HG03342 (cell line): ENCODE measurements around the gene JAM3.

Source experiments
- ATAC-seq: cut with Tn5 transposase; IDR thresholded peaks from one replicate; pipeline ENCODE4 v1.9.1; 2021; ENCODE audit warnings: mild to moderate bottlenecking, moderate library complexity; ENCODE audit not compliant: unreplicated experiment

The JAM3 gene

DNA sequence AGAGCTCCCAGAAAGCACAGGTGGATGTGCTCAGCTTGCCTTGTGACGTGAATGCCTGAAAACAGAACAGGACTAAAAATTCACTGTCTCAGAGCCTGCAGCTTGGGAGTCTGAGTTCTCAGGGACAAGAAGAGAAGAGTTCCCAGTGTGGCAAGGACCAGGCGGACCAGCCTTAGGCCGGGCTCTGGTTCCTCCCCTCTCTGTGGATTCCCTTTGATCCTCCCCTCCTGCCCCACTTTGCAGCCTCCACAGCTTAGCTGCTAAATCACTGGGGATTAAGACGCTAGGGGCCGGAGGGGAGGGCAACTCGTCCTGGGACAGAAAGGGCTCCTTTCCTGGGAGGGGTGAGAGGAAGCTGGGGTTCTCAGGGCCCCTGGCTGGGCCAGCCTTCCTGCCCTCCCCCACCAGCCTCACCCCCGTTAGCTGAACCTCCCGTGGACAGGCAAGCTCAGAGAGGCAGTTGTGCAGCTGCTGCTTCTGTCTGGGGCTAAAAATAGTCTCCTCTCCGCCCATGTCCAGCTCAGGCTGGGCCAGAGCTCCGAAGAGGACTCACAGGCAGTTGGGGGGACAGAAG lies 29.9 kb upstream of the JAM3 start:
- no peak for ATAC-seq

DNA sequence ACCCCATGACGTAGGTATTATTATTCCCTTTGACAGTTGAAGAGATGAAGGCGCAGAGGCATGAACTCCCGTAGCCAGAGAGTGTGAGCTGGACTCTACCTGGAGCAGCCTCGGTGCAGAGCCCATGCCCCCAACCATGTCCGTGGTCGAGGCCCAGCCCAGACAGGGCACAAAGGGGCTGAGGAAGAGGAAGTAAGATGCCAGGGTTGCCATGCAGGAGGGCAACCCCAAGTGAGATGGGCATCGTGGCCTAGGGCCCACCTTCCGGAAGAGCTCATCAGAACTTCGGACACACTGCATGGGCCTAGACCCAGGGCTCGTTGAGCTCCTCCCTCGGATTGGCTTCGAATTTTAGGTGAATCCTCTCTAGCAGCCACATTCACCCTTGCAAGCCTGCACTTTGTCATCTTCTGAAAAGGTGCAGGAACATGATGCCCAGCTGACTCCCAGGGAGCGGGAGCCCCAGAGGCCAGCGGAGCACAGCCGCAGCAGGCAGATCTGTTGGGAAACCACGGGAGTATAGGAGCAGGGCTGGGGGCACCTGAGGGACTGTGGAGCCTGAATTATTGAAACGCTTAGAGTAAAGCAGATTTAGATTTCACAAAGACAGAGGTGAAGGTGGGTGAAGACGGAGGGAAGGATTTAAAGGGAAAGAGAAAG lies 29.0 kb upstream of the JAM3 start:
- ATAC-seq, result no peak

GRCh38 chr11:134040386-134041302 lies 28.2 kb upstream of the JAM3 start:
- ATAC-seq, result no peak

- ATAC-seq, result no peak
Measured at GRCh38 chr11:134041349-134041748, 27.5 kb upstream of the JAM3 start.

DNA sequence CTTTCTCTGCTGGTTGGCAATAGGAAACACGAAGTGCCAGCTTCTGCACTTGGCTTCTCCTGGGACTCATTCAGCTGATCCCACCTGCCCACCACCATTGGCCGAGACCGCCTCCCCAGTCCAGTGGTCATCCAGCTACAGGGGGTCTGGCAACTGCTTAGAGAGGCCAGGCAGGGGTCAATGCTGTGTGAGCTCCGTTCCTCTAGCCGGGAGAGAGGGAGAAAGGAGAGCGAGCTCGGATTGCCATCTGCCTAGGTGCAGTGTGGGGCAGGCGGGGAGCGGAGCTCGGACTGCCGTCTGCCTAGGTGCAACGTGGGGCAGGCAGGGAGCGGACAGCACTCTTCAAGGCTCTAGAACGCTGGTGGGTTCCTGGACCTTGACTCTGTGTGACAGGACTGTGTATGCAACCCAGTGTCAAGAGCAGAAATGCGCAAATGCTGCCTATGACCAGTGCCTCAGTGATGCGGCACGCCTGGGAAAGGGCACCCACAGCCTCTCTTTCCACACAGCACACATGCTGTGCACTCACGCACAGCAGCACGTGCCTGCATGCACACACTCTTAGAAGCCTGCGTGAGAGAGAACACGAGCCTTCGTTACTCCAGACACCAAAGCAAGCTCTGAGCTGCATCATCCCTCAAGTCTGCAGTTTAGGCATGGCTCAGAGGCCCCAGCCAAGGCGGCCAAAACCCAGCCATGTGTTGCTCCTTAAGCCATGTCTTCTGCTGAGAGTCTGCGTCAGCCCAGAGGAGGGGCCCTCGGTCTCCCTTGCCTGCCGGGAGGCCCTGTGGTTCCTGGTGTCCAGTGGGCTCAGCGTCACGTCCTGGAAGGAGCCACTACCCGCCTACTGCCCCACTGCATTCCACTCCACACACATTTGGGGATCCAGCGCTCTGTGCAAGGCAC lies 26.8 kb upstream of the JAM3 start:
- ATAC-seq, result no peak

GRCh38 chr11:134043821-134044420 lies 25.0 kb upstream of the JAM3 start:
- no peak for ATAC-seq

DNA sequence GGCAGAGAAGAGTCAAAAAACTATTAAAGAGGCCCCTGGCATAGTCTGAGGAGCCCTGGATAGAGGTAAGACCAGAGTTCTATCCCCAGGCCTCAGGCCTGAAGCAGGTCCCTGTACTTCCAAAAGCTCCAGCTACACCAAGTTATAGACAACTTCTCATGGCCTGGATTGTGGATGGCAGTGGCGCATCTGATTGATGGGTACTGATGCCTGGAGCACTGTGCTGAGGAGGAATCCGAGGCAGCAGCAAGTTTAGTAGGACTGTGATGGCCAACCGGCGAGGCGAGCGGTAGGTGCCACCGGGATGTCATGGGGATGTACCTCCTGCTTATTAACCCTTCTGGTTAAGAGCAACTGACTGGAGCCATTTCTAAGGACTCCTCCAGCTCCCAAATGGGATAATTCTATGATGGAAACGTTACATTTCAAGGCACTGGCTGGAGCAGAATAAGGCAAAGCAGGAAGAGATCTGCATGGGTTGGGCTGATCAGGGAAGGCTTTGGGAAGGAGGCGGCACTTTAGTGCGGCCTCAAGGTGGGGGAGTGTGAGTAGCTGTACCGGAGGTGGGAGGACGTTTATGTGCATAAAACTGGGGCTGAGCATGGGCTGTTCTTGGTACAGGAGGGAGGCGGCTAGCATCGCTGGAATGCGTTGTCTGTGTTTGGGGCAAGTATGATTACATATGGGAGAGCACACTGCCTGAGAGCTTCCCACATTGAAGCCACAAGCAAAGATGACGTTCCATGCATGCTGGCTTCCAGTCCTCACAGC lies 24.2 kb upstream of the JAM3 start:
- ATAC-seq, result no peak

DNA sequence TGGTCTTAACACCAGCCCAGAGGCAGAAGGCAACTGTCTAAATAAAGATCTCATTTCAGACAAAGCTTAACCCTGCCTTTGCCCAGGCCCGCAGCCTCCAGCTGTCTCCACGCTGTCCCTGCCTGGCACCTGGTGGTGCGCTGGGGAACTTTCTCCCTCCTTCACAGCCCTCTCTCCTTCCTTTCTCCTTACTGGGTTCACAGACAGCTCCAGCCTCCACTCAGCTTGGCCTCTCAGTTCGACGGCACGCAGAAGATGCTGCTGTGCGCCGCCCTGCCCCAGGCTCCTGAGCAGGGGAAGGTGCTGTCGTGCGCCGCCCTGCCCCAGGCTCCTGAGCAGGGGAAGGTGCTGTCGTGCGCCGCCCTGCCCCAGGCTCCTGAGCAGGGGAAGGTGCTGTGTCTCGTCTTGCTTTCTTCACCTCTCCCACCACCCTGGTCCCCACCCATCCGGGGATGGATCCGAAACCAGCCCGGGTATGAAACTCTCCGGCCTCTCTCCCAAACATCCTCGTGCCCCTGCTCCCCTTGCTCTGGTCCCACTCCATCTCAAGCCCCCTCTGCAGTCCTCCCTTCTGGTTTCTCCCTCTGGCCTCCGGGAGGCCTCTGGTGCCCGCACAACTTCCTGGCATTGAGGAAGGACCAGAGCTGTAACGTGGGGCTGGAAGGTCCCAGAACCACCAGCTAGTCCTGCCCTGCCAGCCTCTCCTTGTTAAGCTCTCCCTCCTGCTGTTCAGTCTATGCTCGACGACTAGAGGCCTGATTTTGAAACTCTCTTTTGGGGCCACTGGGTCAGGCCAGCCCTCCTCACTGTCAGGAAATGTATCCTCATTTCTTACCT lies 22.9 kb upstream of the JAM3 start:
- no peak for ATAC-seq

GRCh38 chr11:134046681-134047449 lies 22.0 kb upstream of the JAM3 start:
- no peak for ATAC-seq

DNA sequence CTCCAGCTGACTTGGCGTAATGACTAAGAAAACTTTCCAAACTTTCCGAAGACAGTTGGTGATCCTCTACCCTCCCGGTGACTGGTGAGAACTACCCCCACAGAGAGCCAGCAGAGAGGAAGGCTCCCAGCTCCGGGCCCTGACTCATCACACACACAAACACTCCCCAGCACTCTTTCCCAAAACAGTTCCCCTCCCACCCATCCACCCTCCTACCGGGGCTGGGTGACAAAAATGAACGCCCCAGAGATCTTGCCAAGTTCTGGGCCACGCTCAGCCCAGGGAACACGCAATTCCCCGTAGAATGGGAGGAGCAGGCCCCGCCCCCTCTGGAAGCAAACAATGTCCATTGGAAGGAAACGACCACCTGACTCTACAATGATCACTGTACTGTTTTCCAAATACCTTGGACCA lies 21.3 kb upstream of the JAM3 start:
- no peak for ATAC-seq

GRCh38 chr11:134048028-134048427 lies 20.8 kb upstream of the JAM3 start:
- ATAC-seq, result no peak

- no peak for ATAC-seq
Measured at GRCh38 chr11:134049303-134049702, 19.6 kb upstream of the JAM3 start.

DNA sequence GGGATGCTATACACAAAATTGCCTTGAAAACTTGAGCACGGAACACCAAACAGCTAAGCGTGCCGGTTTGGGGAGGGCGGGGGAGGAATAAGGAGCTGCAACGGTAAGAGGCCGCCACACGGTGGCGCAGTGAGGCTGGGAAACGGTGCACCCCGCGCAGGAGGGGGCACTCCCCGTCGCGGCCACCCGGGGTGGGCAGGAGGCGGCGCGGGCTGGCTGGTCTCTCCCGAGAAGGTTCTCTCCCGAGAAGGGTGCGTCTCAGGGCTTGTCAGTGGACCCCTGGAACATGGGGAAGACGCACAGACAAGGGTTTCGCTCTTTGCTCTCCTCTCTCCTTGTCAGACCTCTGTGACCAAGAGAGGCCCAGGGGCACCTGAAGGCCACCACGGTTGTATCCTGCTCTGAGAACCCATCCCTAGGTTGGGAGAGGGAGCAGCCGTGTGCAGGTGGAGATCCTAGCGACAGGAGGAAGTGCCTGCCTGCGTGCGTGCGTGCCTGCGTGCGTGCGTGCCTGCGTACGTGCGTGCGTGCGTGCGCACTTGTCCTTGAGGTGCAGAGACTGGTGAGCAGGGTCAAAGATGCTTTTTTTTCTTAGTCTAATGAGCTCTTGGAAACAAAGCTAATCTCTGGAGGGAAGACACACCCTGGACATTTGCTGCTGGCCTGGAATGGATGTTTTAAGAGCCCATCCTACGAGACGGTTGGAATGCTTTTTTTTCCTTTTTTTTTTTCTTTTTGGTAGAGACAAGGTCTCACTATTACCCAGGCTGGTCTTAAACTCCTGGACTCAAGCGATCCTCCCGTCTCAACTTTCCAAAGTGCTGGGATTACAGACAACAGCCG lies 18.1 kb upstream of the JAM3 start:
- peak; percentile 96 for ATAC-seq

GRCh38 chr11:134052395-134052987 lies 16.4 kb upstream of the JAM3 start:
- ATAC-seq, result no peak

DNA sequence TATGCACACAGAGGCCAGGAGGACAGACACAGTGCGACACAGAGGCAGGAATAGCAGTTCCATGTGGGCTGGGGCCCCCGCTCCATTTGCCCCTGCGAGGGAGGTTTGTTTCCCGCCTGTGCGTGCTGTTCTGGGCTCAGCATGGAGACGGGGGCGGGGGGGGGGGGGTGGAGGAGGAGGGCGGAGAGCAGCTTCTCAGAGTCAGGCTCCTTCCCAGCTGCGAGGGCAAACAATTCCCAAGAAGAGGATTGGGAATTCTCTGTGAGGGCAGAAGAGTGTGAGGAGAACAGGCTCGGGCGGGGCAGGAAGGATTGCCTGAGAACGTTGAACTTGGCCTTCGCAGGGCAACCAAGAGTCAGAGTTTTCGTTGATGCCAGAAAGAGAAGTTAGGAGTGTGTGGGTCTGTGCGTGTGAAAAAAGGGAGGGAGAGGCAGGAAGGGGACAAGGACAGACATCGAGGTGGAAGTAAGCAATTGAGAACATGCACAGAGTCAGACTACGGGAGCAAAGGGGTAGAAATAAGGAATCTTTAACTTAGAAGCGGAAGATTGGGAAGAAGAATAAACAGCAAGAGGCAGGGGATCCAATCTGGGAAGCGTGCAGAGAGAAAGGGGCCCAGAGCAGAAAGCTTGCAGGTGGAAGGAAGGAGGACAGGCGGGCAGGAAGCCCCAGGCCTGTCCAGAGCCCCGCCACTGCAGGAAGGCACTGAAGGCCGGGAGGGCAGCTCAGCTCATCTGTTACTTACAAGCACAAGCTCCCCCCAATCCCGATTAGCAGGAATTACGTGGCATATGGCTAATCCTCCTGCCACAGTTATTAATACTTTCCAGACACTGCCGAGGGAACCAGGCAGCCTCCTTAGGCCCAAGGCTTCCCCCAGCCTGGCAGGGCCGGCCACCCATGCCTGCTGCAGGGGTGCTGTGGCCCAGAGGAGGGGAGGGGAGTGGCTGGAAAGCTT lies 15.6 kb upstream of the JAM3 start:
- no peak for ATAC-seq

DNA sequence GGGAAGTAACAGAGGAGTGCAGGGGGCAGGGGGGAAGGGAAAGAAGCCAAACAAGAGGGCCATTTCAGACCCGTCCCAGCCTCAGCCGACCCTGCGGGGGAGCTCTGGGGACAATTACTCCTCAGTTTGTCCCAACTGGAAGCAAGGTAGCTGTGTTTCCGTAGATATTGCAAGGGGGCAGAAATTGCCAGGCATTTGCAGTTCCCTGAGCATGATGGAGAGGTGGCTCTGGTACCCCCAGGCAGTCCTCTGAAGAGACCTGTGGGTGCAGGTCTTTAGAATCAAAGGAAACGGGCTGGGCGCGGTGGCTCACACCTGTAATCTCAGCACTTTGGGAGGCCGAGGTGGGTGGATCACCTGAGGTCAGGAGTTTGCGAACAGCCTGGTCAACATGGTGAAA lies 13.8 kb upstream of the JAM3 start:
- ATAC-seq, result no peak
